Tibial nerve (tissue), 4 donors: ENCODE results near the gene GRID1.

Experiments
- EP300 ChIP-seq, 2 donors: sonication (generic); formaldehyde crosslinking; IDR thresholded peaks; one replicate each; pipeline ENCODE4 v1.6.1; 2017; ENCODE audit warnings: antibody characterized with exemption in 2 of 2, mild to moderate bottlenecking in 1 of 2
- POLR2A ChIP-seq, 2 donors: fragments of 450-650 bp; IDR thresholded peaks; one replicate each; pipeline ENCODE4 v1.6.1; 2017; ENCODE audit warnings: antibody characterized with exemption in 2 of 2, mild to moderate bottlenecking in 2 of 2, moderate library complexity in 2 of 2
- TF ChIP-seq, protein P1 (sequence below), 5 experiments: fragments of 200-600 bp in 3 of 5; fragments of 450-650 bp in 2 of 5; sonication (generic) in 3 of 5; IDR thresholded peaks; one replicate each; pipeline ENCODE4 v1.5.1; 2016 to 2019; ENCODE audit warnings: antibody characterized with exemption in 5 of 5, mild to moderate bottlenecking in 3 of 5, moderate library complexity in 2 of 5

DNA sequence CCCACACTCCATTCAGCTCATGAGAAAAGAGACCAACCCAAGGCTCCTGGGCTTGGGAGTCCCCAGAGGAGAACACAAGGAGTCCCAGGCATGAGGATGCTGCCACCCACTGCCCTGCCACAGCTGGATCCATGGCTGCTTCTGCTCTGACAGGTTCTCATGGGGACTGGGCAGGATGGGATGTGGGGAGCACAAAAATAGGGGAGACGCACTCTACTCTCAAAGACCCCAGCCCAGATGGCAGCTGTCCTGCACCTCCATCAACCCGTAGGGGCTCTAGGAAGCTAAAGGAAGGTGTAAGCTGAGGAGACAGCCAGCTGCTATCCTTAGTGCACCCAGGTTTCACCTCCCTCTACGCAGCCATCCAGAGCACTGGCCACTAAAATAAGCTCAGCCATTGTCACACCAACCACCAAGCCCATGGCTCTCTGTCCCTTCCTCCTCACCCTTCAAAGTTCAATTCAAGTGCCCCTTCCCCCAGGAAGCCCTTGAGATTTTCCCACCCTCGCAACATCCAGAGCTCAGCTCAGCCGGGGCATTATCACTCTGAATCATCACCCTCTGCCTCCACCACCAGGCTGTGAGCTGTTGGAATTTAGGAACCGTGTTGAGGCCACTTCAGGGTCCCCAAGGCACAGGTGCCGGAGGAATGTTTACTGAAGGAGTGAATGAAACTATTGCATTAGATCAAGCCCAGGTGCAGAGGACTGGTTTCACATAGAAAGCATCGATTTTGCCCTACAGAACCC, 142.1 kb downstream of the GRID1 start:
- TF ChIP-seq POLR2A (IDR thresholded peaks at IDR 0.05) (no peak), EP300 (IDR thresholded peaks at IDR 0.05) (no peak)
- TF ChIP-seq, protein P1, sequence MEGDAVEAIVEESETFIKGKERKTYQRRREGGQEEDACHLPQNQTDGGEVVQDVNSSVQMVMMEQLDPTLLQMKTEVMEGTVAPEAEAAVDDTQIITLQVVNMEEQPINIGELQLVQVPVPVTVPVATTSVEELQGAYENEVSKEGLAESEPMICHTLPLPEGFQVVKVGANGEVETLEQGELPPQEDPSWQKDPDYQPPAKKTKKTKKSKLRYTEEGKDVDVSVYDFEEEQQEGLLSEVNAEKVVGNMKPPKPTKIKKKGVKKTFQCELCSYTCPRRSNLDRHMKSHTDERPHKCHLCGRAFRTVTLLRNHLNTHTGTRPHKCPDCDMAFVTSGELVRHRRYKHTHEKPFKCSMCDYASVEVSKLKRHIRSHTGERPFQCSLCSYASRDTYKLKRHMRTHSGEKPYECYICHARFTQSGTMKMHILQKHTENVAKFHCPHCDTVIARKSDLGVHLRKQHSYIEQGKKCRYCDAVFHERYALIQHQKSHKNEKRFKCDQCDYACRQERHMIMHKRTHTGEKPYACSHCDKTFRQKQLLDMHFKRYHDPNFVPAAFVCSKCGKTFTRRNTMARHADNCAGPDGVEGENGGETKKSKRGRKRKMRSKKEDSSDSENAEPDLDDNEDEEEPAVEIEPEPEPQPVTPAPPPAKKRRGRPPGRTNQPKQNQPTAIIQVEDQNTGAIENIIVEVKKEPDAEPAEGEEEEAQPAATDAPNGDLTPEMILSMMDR (IDR thresholded peaks at IDR 0.05), result no peak
